ENCODE data around the gene APBB2.
A peak's percentile ranks its signal among the peaks of the same experiment; 100 is the strongest.

APBB2 gene

GRCh38 chr4:41103657-41104056 lies 110.7 kb downstream of the APBB2 start:
- Histone ChIP-seq H4K20me1 (ENCODE audit: control insufficient read depth, insufficient read depth, low read depth, low read length) (no peaks in the 10 kb centered on the region), H3F3A (ENCODE audit: control insufficient read depth, insufficient read depth) (no peaks in the 10 kb centered on the region; the same call in 1 of the 2 replicates), H3K27ac (ENCODE audit: low read depth, low read length) (no peak overlapping the region), H3K9me3 (ENCODE audit: control insufficient read depth, insufficient read depth, low read length) (no peaks in the 10 kb centered on the region), H3K4me1 (ENCODE audit: control insufficient read depth, low read length) (peaks cover 10% of the 10 kb centered on the region), H3K36me3 (ENCODE audit: control insufficient read depth, low read length) (no peaks in the 10 kb centered on the region), H3K9me2 (replicated peaks; ENCODE audit: control insufficient read depth, low read length) (no peaks in the 10 kb centered on the region), H3K79me2 (ENCODE audit: control insufficient read depth, low read length) (peaks cover 23% of the 10 kb centered on the region), H3K27me3 (ENCODE audit: control insufficient read depth, low read length) (no peaks in the 10 kb centered on the region), H3K4me2 (ENCODE audit: low read length) (no peak overlapping the region), H3K4me3 (ENCODE audit: low read length) (no peak overlapping the region)
- TF ChIP-seq CTCF (IDR thresholded peaks at IDR 0.05; ENCODE audit: low read depth, low read length, poor library complexity, severe bottlenecking) (no peak), EZH2phosphoT487 (IDR thresholded peaks at IDR 0.05; ENCODE audit: borderline replicate concordance, low read length) (no peak)

GRCh38 chr4:41102414-41103092 lies 111.8 kb downstream of the APBB2 start:
- peak overlapping the region; percentile 20; the same call in 1 of the 2 replicates for H3K4me2 ChIP-seq (ENCODE audit: low read length)
- no peaks in the 10 kb centered on the region for H3K9me3 ChIP-seq (ENCODE audit: control insufficient read depth, insufficient read depth, low read length)
- no peaks in the 10 kb centered on the region for H3K9me2 ChIP-seq (replicated peaks; ENCODE audit: control insufficient read depth, low read length)
- TF ChIP-seq CTCF (IDR thresholded peaks at IDR 0.05; ENCODE audit: low read depth, low read length, poor library complexity, severe bottlenecking) (no peak), EZH2phosphoT487 (IDR thresholded peaks at IDR 0.05; ENCODE audit: borderline replicate concordance, low read length) (no peak)
- no peaks in the 10 kb centered on the region for H3K36me3 ChIP-seq (ENCODE audit: control insufficient read depth, low read length)
- H3K79me2 ChIP-seq (ENCODE audit: control insufficient read depth, low read length): peaks cover 21% of the 10 kb centered on the region
- H3K4me1 ChIP-seq (ENCODE audit: control insufficient read depth, low read length): peaks cover 12% of the 10 kb centered on the region
- H4K20me1 ChIP-seq (ENCODE audit: control insufficient read depth, insufficient read depth, low read depth, low read length): no peaks in the 10 kb centered on the region
- H3K4me3 ChIP-seq (ENCODE audit: low read length): no peak overlapping the region
- no peak overlapping the region for H3K27ac ChIP-seq (ENCODE audit: low read depth, low read length)
- H3K27me3 ChIP-seq (ENCODE audit: control insufficient read depth, low read length): no peaks in the 10 kb centered on the region
- H3F3A ChIP-seq (ENCODE audit: control insufficient read depth, insufficient read depth): no peaks in the 10 kb centered on the region; the same call in 1 of the 2 replicates

GRCh38 chr4:41098093-41099048 lies 116.0 kb downstream of the APBB2 start:
- Histone ChIP-seq H3K79me2 (ENCODE audit: control insufficient read depth, low read length) (peaks cover 9% of the 10 kb centered on the region), H3K27ac (ENCODE audit: low read depth, low read length) (no peak overlapping the region), H3K27me3 (ENCODE audit: control insufficient read depth, low read length) (no peaks in the 10 kb centered on the region), H3K4me3 (ENCODE audit: low read length) (no peak overlapping the region), H4K20me1 (ENCODE audit: control insufficient read depth, insufficient read depth, low read depth, low read length) (no peaks in the 10 kb centered on the region), H3F3A (ENCODE audit: control insufficient read depth, insufficient read depth) (no peaks in the 10 kb centered on the region; the same call in 1 of the 2 replicates), H3K9me3 (ENCODE audit: control insufficient read depth, insufficient read depth, low read length) (no peaks in the 10 kb centered on the region), H3K4me2 (ENCODE audit: low read length) (no peak overlapping the region), H3K4me1 (ENCODE audit: control insufficient read depth, low read length) (peaks cover 21% of the 10 kb centered on the region), H3K9me2 (replicated peaks; ENCODE audit: control insufficient read depth, low read length) (no peaks in the 10 kb centered on the region), H3K36me3 (ENCODE audit: control insufficient read depth, low read length) (no peaks in the 10 kb centered on the region)
- TF ChIP-seq EZH2phosphoT487 (IDR thresholded peaks at IDR 0.05; ENCODE audit: borderline replicate concordance, low read length) (no peak), CTCF (IDR thresholded peaks at IDR 0.05; ENCODE audit: low read depth, low read length, poor library complexity, severe bottlenecking) (no peak)

All from DOHH2 (cell line).